SIG-M5 treated with dmso at 0.1 percent for 504 hours (cell line): Measurements from ENCODE around the gene CCL11.
A peak's percentile ranks its signal among the peaks of the same experiment; 100 is the strongest.

ENCODE experiments used
- DNase-seq: peaks from one replicate; lab custom pipeline; 2025; ENCODE audit not compliant: unreplicated experiment; lab: John Stamatoyannopoulos, UW

Gene CCL11

DNA sequence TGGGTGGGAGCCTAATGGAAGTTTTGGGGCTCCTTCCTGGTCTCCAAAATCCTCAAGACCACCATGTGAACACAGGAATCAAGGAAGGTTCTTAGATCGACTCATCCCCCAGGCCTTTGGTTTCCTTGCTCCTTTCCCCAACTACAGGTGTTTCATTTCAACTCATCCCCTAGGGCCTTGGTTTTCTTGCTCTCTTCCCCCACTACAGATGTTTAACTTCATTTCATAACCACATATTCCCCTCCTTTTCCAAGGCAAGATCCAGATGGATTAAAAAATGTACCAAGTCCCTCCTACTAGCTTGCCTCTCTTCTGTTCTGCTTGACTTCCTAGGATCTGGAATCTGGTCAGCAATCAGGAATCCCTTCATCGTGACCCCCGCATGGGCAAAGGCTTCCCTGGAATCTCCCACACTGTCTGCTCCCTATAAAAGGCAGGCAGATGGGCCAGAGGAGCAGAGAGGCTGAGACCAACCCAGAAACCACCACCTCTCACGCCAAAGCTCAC lies at the start of gene CCL11:
Gene CCL11 (plus strand): TSS at position 457 of the 507 bp plus-strand sequence. CDS start 67 bp downstream, outside the sequence.
- DNase-seq: no peak

DNA sequence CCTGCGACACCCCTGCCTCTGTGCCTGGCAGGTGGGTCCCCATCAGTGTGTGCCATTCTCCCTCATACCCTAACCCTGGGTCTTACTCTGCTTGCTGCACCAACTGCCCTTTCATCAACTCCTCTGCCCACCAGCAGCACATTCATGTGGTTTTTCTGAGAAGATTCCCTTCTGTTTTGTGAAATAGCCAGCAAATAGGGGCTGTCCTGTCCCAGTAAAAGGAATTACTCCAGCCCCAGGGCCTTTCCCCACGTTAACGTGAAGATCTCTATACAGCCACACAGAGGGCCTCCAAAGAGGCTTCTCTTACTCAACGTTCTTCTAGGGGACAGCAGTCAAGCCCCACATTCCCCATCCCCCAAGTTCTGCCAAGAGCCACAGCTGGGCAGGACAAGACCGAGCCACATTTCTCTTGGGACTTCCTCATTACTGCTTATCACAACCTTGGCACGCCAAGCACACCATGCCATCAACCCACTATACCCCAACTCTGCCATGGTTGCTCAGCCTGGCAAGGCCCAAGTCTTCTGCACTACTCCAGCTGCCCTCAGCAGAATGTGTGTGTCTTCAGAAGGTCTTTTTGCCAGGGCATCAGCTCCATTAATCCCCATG lies 49.2 kb upstream of the CCL11 start:
- peak; percentile 13 for DNase-seq

DNA sequence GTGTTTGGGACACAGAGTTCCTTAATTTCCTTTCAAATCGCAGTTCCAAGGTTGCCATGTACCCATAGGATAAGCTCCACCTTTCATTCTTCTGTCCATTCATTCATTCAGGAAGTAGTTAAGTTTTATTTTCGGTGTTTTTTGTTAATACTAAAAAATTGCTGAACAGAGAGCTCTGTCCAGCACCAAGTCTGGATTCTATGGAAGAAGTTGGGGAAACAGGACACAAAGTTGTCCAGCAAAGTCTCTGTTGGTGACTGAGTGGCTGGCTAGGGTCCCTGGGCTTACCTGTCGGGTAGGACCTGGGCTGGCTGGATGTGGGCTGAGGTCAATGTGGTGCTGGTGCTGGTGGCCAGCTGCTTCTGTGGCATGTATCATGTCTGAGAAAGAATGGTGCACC lies 48.1 kb upstream of the CCL11 start:
- no peak for DNase-seq

DNA sequence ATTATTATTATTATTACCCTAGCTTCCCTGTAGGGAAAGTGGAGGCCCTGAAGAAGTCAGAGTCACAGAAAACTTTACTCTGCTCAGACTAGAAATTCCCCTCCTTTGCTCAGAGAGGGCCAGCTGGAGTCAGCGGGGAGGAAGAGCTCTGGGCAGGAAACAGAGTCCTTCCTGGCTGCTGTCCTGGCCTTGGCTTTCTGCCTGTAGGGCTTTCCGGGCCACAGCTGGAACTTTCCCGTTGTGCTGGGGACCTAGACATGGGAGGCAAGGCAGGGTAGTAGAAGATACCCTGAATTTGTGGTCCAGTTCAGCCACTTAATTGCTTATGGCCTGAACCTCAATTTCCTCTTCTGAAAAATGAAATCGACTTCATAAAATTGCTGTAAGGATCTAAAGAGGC lies 44.5 kb upstream of the CCL11 start:
- no peak for DNase-seq

- peak; percentile 93 for DNase-seq
Observed at GRCh38 chr17:34242587-34243363, 42.8 kb upstream of the CCL11 start.

DNA sequence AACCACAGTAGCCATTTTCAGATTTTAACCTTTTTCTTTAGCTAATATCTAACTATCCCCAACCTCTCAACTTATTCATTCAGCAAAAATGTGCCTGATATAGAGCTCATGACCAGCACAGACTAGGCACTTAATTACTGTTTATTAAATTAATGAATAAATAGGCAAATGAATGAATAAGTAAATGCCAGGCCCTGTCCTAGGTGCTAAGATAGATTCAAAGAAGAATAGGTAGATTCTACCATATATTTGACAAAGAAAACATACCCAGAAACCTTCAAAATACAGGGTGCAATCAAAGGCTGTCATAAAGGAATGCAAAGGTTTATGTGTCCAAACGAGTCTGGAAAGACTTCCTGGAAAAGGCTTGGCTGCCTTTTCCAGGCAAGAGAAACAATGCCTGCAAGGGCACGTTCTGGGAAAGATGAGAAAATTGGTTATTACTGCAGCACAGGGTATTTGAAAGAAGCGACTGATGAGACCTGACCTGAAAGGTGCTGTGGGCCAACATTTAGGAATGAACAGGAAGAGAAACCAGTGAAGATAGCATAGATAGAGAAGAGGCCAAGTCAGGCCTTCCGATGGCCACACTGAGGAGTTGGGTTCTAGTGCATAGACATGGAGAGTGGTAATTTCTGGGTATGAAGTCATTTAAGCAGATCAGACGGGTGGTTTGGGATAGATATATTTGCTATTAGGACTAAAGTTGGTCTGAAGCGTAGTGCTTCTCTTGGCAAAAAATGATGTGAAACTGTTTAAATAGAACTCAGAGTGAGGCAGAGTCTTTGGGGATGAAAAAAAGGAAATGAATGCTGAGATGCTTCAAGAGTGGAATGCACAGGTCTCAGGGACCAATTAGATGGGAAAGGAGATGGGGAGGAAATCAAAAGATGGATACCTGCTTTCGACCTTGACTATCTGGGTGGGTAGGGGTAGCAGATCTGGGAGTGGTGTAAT lies 41.9 kb upstream of the CCL11 start:
- DNase-seq: peak; percentile 31

DNA sequence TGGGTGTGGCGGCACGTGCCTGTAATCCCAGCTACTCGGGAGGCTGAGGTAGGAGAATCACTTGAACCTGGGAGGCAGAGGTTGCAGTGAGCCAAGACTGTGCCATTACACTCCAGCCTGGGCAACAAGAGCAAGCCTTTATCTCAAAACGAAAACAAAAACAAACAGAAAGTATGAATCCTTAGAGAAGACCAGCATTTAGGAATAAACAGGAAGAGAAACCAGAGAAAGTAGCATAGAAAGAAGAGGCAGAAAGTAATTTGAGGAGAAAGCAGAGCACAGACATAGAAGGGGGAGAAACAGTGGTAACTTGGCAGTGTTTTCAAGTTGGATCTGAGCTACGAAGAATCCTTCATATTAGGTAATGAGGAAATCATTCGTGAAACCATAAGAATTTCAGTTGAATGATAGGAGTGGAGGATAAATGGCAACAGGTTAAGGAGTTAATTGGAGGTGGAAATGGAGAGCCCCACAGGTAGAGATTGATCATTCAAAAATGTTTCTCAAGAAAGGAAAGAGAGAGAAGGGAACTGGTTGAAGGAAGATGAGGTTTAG lies 40.1 kb upstream of the CCL11 start:
- no peak for DNase-seq

GRCh38 chr17:34246446-34246845 lies 39.1 kb upstream of the CCL11 start:
- peak; percentile 82 for DNase-seq

DNA sequence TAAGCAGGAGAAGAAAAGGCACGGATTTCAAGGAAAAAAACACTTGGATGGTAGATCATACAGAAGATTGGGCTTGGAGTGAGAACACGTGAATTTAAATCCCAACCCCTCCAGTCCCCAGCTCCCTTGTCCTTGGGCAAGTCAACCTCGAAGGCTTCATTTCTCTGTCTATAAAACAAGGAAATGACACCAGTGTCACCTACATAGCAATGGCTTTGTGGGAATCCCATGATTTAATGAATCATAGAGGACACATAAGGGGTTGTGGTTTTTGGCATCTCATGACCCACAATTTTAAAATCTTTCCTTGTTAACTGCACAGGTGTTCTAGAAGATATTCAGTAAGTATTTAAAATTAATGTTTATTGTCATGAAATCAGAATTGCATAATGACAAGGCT lies 38.7 kb upstream of the CCL11 start:
- DNase-seq: no peak

- DNase-seq: peak; percentile 62
Observed at GRCh38 chr17:34248511-34249024, 37.0 kb upstream of the CCL11 start.

- DNase-seq: no peak
Observed at GRCh38 chr17:34249061-34249460, 36.5 kb upstream of the CCL11 start.

GRCh38 chr17:34249478-34249877 lies 36.1 kb upstream of the CCL11 start:
- no peak for DNase-seq

DNA sequence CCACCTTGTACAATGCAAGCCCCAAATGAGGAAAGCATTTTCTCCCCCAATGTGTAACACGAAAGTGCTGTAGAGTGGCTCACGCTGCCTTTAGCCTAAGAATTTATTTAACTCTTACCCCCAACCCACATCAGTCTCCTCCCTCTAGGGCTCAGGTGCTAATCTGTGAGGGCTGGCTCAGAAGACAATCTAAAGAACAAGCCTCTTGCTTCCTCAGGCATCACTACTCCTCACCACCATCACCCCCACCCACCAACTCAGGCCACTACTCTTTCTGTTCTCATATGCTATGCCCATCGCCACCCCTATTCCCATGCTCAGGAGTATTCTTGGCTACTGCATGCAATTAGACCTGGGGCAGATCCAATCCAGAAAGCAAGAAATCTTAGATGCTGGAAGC lies 34.4 kb upstream of the CCL11 start:
- no peak for DNase-seq

DNA sequence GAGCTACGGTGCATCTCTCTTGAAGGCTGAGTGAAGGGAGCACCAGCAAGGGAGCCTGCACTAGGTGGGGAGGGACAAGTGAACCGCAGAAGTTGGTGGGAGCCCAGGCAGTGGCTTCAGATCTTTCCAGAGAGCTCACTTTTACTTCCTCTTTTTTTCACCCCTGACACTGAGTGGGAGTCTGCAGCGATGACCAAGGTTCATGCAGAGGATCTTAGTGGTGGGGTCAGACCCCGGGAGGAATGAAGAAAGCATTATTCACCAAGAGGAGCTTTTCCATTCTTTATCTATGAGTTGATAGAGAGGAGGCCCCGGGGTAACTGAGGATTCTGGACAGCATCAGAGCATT lies 33.5 kb upstream of the CCL11 start:
- peak; percentile 67 for DNase-seq

- no peak for DNase-seq
Observed at GRCh38 chr17:34252444-34253138, 33.0 kb upstream of the CCL11 start.

- DNase-seq: no peak
Observed at GRCh38 chr17:34253139-34253525, 32.4 kb upstream of the CCL11 start.

DNA sequence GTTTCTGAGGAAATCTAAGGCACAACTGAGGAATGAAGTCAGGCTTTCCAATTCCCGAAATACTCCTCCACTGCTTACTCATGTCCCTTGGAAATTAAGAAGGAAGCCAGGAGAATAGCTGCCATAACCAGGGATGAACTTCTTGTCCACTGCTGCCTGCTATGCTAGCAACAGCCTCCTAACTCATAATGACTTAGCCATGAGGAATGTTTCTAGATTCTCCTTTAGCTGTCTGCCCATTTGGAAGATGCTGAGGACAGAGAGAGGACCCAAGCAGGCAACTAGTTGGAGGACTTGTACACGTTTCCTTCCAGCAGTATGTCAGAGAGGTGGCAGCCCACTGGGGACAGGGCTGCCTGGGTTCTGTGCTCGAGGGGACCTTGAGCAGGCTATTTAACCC lies 31.4 kb upstream of the CCL11 start:
- no peak for DNase-seq

- DNase-seq: no peak
Observed at GRCh38 chr17:34254651-34255380, 30.7 kb upstream of the CCL11 start, which contains the start of gene CCL2. CCL2 (plus strand) TSS chr17:34255285; CDS start chr17:34255350, 65 bp downstream.

DNA sequence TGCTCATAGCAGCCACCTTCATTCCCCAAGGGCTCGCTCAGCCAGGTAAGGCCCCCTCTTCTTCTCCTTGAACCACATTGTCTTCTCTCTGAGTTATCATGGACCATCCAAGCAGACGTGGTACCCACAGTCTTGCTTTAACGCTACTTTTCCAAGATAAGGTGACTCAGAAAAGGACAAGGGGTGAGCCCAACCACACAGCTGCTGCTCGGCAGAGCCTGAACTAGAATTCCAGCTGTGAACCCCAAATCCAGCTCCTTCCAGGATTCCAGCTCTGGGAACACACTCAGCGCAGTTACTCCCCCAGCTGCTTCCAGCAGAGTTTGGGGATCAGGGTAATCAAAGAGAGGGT lies 30.2 kb upstream of the CCL11 start:
- no peak for DNase-seq

DNA sequence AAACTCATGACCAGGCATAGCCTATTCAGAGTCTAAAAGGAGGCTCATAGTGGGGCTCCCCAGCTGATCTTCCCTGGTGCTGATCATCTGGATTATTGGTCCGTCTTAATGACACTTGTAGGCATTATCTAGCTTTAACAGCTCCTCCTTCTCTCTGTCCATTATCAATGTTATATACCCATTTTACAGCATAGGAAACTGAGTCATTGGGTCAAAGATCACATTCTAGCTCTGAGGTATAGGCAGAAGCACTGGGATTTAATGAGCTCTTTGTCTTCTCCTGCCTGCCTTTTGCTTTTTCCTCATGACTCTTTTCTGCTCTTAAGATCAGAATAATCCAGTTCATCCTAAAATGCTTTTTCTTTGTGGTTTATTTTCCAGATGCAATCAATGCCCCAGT lies 29.7 kb upstream of the CCL11 start:
- no peak for DNase-seq
